Activated T-helper 1 cell treated with anti-CD3 and anti-CD28 coated beads, Interleukin-12 subunit alpha, Interleukin-12 subunit beta, Interleukin-2, Interleukin-4 antibody, amounts not matched to agents 30 ng/mL and 10 ng/mL and 1 ng/mL, durations not matched to agents 14 hours and 24 hours and 36 hours (primary cell): ENCODE data around the gene PSMD13. TPM values are rescaled to one million over a fixed set of nuclear protein-coding genes. Genes with fewer than 3 reads are reported as not detected.
"Not testable (repeated sequence)": the region's sequence is repeated elsewhere in the genome, so short reads cannot be mapped to it uniquely, and the experiment has no call there.

Experiments
- DNase-seq: peaks from one replicate; pipeline ENCODE4 v3.0.0; 2021; ENCODE audit warnings: low spot score
- H3K27ac Mint-ChIP-seq: one replicate; pipeline ENCODE4 v1.8.0; 2021; ENCODE audit warnings: mild to moderate bottlenecking, mixed read lengths
- H3K27me3 Mint-ChIP-seq: one replicate; pipeline ENCODE4 v1.8.0; 2022; ENCODE audit warnings: mild to moderate bottlenecking, moderate library complexity, mixed read lengths; ENCODE audit not compliant: insufficient read depth
- H3K36me3 Mint-ChIP-seq: one replicate; pipeline ENCODE4 v1.8.0; 2021; ENCODE audit warnings: low read depth, mixed read lengths
- H3K4me1 Mint-ChIP-seq: one replicate; pipeline ENCODE4 v1.8.0; 2021; ENCODE audit warnings: low read depth, mixed read lengths
- H3K4me3 Mint-ChIP-seq: one replicate; pipeline ENCODE4 v1.8.0; 2021; ENCODE audit warnings: mild to moderate bottlenecking, moderate library complexity, mixed read lengths
- H3K9me3 Mint-ChIP-seq: one replicate; pipeline ENCODE4 v1.8.0; 2021; ENCODE audit warnings: mixed read lengths
- intact Hi-C: fragments of 100-400 bp; cut with micrococcal nuclease; formaldehyde crosslinking; loops from one replicate; pipeline ENCODE4 v1.15.1; 2024
- total RNA-seq: library from RNA; stranded (reverse); gene quantifications from 2 replicates; pipeline ENCODE4 v1.2.3, GENCODE V29; 2022

PSMD13 gene
- total RNA-seq, 1 donor from 2014 or later, result 266 TPM

DNA sequence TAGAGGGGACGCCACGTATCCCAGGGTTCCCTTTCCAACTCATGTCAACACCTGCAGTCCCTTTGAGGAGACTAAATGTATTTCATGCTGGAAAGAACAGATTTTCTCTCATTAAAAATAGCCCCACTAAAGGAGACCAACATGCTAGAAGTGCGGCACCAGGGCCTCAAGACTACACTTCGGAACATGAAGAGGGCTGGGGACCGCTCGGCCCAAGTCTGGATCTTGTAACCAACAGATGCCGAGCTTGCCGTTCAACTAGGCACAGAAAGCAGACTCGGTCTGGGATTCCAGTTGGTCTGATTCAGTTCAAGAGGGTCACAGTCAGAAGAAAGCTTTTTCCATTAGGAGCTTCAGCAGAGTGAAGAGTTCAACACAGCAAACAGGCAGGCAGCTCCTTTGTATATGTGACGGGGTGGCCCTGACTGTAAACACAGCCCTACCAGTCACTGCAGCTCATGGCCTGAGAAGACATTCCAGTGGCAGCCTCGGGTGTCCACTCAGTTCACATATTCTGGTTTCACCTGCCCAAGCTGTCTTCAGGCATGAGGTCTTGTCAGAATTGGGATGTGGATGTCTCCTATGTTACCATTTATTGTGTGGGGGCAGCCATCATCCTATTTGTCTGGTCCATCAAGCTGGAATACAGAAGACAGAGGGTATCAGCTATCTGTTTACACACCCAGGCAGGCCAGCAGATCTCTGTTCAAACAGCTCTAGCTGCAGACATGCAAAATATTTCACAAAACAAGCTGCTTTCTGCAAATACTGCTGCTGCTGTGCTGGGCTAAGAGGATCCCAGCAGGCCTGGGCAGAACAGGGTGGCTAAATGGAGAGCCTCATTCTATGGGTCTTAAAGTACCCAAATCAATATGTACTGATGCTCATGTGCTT, 20.4 kb upstream of the PSMD13 start:
- no peak for DNase-seq
- Mint-ChIP-seq H3K4me3 (no peak overlapping the region), H3K27me3 (no peaks in the 10 kb centered on the region), H3K9me3 (no peaks in the 10 kb centered on the region), H3K4me1 (peaks cover 4% of the 10 kb centered on the region), H3K27ac (peak overlapping the region; percentile 23), H3K36me3 (peaks cover 24% of the 10 kb centered on the region)
- intact Hi-C loops, result no loop called here

DNA sequence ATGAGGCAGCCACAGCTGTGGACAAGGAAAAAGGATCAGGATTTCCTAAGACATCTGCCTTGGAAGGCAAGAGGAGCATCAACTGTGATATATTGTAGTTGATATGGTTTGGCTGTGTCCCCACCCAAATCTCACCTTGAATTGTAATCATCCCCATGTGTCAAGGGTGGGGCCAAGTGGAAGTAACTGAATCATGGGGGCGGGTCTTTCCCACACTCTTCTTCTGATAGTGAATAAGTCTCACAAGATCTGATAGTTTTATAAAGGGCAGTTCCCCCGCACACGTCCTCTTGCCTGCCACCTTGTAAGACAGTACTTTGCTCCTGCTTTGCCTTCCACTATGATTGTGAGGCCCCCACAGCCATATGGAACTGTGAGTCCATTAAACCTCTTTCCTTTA, 19.1 kb upstream of the PSMD13 start:
- intact Hi-C loops, result no loop called here
- Mint-ChIP-seq H3K27ac (no peak overlapping the region), H3K36me3 (peaks cover 15% of the 10 kb centered on the region), H3K4me1 (no peaks in the 10 kb centered on the region), H3K27me3 (no peaks in the 10 kb centered on the region), H3K4me3 (no peak overlapping the region), H3K9me3 (no peaks in the 10 kb centered on the region)
- DNase-seq, result no peak

DNA sequence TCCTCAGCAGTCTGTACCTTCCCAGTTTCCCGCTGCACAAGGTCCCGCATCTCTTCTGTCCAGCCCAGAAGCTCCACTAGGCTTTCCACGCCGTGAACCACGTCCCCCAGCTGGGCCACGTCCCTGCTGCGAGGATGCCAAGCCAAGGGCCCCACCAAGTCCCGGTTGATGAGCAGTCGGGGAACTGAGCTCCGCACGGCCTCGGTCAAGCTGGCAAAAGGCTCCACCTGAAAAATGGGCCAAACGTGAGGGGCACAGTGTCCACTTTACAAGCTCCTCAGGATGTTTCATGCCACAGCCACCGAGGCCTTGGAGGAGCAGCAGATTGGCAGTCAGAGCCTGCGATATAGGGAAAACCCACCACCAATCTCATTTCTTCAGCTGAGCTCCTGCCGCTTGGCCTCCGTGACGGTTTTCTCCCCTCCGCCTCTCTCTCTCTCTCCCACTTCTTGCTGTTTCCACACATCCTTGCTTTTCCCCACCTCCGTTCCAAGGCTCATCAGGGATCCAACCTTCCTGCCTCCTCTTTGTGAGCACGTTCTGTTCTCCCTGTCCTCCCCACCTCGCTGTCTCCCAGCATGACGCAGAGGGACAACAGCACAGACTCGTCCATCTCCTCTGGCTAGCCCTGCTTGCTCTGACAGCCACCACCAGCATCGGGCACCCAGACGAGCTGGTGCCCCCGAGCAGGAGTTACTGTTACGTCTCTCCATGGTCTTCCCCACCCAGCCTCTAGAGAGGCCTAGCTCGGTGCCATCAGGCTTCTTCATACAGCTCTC, 17.8 kb upstream of the PSMD13 start:
- intact Hi-C loops, result no loop called here
- H3K4me3 Mint-ChIP-seq, result no peak overlapping the region
- no peak for DNase-seq
- H3K36me3 Mint-ChIP-seq, result peaks cover 11% of the 10 kb centered on the region
- H3K4me1 Mint-ChIP-seq, result no peaks in the 10 kb centered on the region
- H3K9me3 Mint-ChIP-seq, result no peaks in the 10 kb centered on the region
- no peak overlapping the region for H3K27ac Mint-ChIP-seq
- H3K27me3 Mint-ChIP-seq, result no peaks in the 10 kb centered on the region

DNA sequence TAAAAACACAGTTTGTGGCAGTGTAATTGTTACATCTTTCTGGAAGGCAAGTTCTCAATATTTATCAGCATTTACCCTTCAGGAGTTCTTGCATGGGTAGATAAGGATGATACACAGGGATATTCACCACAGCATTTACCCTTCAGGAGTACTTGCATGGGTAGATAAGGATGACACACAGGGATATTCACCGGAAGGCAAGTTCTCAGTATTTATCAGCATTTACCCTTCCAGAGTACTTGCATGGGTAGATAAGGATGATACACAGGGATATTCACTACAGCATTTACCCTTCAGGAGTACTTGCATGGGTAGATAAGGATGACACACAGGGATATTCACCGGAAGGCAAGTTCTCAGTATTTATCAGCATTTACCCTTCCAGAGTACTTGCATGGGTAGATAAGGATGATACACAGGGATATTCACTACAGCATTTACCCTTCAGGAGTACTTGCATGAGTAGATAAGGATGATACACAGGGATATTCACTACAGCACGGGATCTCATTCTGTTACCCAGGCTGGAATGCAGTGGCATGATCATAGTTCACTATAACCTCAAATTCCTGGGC, 16.0 kb upstream of the PSMD13 start:
- not testable (repeated sequence) for H3K36me3 Mint-ChIP-seq, H3K27me3 Mint-ChIP-seq, H3K9me3 Mint-ChIP-seq

DNA sequence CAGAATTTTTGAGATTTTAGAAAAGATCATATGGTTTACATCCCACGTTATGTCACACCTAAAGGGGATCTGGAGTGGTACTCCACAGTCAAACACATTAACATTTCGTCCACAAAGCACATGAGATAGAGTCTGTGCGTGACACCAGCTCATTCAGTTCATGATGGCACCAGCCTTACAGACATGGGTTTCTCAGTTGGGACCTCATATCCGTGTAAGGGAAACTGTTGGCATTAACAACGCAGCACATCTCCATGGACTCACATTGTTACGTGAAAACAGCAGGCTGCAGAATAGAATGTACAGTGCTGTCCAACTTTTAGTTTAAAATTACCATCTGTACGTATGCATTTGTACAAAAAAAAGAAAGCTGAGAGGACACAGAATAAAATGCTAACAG, 15.2 kb upstream of the PSMD13 start:
- no peaks in the 10 kb centered on the region for H3K9me3 Mint-ChIP-seq
- intact Hi-C loops, result no loop called here
- no peak for DNase-seq
- peaks cover 6% of the 10 kb centered on the region for H3K36me3 Mint-ChIP-seq
- peaks cover 9% of the 10 kb centered on the region for H3K4me1 Mint-ChIP-seq
- H3K27me3 Mint-ChIP-seq, result no peaks in the 10 kb centered on the region
- H3K4me3 Mint-ChIP-seq, result no peak overlapping the region
- no peak overlapping the region for H3K27ac Mint-ChIP-seq

More for the DNA sequence above, 16.0 kb upstream of the PSMD13 start:
- H3K4me3 Mint-ChIP-seq, H3K4me1 Mint-ChIP-seq, H3K27ac Mint-ChIP-seq, DNase-seq, intact Hi-C loops: not testable (repeated sequence)

DNA sequence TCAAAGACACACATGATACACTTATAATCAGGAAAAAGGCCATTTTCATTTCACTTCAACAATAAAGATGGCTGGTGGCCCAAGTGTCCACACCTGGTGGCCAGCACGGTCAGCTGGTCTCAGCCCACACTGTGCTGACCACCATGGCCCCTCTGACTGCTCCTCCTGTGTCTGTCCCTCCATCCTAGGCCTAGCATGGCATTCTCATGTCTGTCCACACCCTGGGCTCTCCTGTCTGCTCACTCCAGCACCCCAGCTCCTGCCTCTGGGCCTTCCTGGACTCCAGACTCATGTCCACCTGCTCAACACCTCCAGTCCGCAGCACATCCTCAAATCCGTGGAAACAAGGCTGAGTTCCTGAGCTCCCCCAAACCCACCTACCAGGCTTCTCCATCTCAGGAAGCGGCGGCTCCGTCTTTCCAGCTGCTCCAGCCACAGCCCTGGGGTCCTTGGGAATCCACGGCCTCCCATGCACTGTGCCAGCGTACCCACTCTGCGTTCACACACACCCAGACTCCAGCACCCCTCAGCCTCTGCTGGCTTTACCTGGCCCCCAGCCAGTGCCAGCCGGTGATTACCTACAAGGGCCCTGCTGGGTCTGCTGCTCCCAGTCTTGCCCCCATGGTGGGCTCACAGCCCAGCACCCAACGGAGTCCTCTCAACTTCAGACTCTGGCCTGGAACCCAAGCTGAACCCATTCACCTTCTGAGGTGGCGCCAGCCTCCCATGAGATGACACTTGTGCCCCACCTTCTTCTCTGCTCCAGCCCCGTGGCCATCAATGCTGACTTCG, 14.6 kb upstream of the PSMD13 start:
- no peak overlapping the region for H3K4me3 Mint-ChIP-seq
- no peak for DNase-seq

DNA sequence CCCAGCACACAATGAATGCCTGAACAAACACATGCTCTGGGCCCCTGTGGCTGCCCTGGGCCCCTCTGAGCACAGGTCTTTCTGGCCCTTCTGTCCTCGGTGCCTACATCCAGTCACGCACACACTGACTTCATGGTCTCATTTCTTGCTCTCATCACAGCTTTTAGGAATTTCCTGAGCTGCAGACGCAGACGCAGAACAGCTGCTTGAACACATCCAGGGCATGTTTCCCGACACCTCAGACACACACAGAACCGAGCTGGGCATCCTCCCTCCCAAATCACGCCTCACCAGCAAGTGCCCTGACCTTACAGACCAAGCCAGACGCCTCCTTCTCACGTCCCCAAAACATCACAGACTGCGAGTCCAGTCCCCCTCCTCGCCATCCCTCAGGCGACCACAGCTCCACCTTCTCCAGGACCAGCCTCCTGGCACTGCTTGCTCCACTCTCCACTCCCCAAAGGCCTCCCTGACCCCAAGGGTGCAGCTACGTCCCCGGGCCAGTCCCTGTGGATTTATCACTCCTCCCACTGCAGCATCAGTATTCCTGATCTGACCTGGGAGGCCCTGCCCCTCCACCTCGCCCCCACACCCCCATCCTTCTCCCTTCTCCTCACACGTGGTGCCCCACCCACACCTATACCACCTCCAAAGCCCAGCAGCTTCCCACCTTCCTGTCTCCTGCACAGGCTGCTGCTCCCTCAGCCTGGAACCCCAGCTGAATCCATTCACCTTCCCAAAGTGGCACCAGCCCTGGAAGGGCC, 13.6 kb upstream of the PSMD13 start:
- DNase-seq, result no peak
- peaks cover 6% of the 10 kb centered on the region for H3K36me3 Mint-ChIP-seq
- intact Hi-C loops, result no loop called here
- H3K27me3 Mint-ChIP-seq, result no peaks in the 10 kb centered on the region
- H3K4me3 Mint-ChIP-seq, result no peak overlapping the region
- H3K9me3 Mint-ChIP-seq, result no peaks in the 10 kb centered on the region
- peaks cover 9% of the 10 kb centered on the region for H3K4me1 Mint-ChIP-seq
- no peak overlapping the region for H3K27ac Mint-ChIP-seq

More for the DNA sequence above, 14.6 kb upstream of the PSMD13 start:
- H3K36me3 Mint-ChIP-seq, result peaks cover 6% of the 10 kb centered on the region
- H3K27me3 Mint-ChIP-seq, result no peaks in the 10 kb centered on the region
- H3K9me3 Mint-ChIP-seq, result no peaks in the 10 kb centered on the region
- intact Hi-C loops, result no loop called here
- peaks cover 9% of the 10 kb centered on the region for H3K4me1 Mint-ChIP-seq
- H3K27ac Mint-ChIP-seq, result no peak overlapping the region

DNA sequence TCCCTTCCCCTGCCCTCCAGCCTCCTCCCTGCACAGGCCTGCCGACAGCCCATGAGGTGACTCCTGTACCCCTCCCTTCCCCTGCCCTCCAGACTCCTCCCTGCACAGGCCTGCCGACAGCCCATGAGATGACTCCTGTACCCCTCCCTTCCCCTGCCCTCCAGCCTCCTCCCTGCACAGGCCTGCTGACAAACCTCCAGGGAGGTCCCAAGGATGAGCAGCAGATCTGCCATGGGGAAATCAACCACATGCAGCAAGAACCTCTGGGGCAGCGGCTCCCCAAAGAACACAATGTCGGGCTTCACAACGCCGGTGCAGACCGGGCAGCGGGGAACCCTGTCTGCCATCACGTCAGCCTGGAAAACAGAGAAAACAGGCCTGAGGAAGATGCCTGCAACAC, 12.9 kb upstream of the PSMD13 start:
- H3K27me3 Mint-ChIP-seq, result no peaks in the 10 kb centered on the region
- peaks cover 6% of the 10 kb centered on the region for H3K36me3 Mint-ChIP-seq
- H3K4me3 Mint-ChIP-seq, result no peak overlapping the region
- no peaks in the 10 kb centered on the region for H3K9me3 Mint-ChIP-seq
- intact Hi-C loops, result no loop called here
- no peak overlapping the region for H3K27ac Mint-ChIP-seq
- no peak for DNase-seq
- peaks cover 9% of the 10 kb centered on the region for H3K4me1 Mint-ChIP-seq

DNA sequence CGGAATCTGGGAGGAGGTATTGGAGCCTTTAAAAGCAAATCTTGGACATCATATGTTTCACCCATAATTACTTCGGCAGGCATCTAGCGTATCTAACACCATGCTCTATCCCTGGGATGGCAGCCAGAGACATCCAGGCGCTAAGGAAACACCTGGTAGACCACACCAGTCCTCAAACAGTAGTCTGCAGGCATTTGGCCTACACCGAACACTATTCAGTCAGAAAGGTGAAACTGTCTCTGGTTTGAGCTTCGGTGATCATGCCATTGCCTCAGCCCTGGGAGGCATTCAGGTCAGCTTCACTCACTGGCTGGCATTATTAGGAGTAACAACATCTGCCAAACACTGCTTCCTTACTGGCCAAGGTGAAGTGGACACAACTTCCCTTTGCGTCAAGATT, 12.4 kb upstream of the PSMD13 start:
- H3K4me1 Mint-ChIP-seq, result peaks cover 9% of the 10 kb centered on the region
- no peaks in the 10 kb centered on the region for H3K9me3 Mint-ChIP-seq
- H3K36me3 Mint-ChIP-seq, result peaks cover 3% of the 10 kb centered on the region
- no peak overlapping the region for H3K27ac Mint-ChIP-seq
- DNase-seq, result no peak
- H3K4me3 Mint-ChIP-seq, result no peak overlapping the region
- no peaks in the 10 kb centered on the region for H3K27me3 Mint-ChIP-seq
- intact Hi-C loops, result no loop called here

DNA sequence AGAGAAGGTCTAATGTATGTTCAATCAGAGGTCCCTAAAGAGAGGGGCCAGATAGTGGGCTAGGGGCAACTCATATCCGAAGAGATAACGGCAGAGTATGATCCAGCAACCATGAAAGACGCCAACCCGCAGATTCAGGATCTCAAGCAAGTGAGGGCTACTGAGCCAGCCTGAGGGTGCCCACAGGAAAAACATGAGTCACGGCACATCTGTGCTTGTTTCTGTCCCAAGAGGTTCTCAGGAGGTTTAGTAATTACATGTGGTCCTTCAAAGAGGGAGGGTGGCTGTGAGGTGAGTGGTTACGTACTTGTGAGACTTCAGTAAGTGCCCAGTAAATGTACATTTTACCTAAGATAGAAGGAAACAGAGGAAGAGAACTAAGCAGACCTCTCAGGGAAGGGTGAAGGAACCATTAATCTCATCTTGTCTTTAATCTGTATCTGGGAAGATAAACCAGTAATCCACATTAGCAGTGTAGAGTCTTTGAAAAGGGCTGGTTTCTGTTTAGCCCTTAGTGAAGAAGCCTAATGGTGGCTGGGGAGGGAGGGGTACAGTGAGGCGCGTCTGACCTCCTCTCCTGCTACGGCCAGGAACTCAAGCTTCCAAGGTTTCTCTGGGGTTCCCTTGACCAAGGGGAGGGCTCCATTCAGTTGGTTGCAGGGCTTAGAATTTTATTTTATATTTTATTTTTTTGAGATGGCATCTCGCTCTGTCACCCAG, 10.9 kb upstream of the PSMD13 start:
- Mint-ChIP-seq H3K27ac (no peak overlapping the region), H3K27me3 (no peaks in the 10 kb centered on the region), H3K4me1 (peaks cover 9% of the 10 kb centered on the region), H3K9me3 (no peaks in the 10 kb centered on the region), H3K36me3 (peaks cover 2% of the 10 kb centered on the region), H3K4me3 (no peak overlapping the region)
- intact Hi-C loops, result no loop called here
- DNase-seq, result no peak

DNA sequence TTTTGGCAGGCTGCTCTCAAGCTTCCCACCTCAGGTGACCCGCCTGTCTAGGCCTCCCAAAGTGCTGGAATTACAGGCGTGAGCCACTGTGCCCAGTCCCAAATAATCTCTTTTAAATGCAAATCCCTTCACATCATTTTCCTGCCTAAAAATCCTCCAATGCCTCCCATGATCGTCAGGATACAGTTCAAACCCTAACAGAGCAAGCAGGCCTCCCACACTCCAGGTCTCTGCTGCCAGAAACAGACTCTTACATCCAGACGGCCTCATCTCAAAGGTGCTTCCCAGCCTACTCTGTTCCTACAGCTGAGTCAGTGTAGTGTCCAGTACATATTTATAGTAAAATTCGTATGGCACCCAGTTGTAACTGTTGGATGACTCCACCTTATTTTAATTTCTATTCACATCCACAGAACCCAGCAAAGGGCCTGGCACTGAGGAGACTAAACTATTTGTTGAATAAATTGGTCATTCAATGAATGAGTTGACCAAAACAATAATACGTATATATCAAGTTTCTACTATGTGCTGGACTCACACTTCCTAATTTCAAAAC, 8.9 kb upstream of the PSMD13 start:
- intact Hi-C loops, result no loop called here
- no peak overlapping the region for H3K4me3 Mint-ChIP-seq
- peaks cover 9% of the 10 kb centered on the region for H3K4me1 Mint-ChIP-seq
- peaks cover 2% of the 10 kb centered on the region for H3K36me3 Mint-ChIP-seq
- no peaks in the 10 kb centered on the region for H3K9me3 Mint-ChIP-seq
- H3K27me3 Mint-ChIP-seq, result no peaks in the 10 kb centered on the region
- no peak overlapping the region for H3K27ac Mint-ChIP-seq
- no peak for DNase-seq
